Immature natural killer cell (primary cell): ENCODE data around the gene SCYGR2. TPM values are rescaled to one million over a fixed set of nuclear protein-coding genes. Genes with fewer than 3 reads are reported as not detected.
"Not testable (repeated sequence)": the region's sequence is repeated elsewhere in the genome, so short reads cannot be mapped to it uniquely, and the experiment has no call there.

Experiments
- DNase-seq, 3 donors: peaks; one replicate each; pipeline ENCODE4 v3.0.0; 2022; ENCODE audit warnings: mixed read lengths in 1 of 3
- H3K27ac Mint-ChIP-seq, 6 donors: one replicate each; pipeline ENCODE4 v1.8.0; 2020; ENCODE audit warnings: mixed read lengths in 6 of 6, mild to moderate bottlenecking in 5 of 6, inconsistent platforms in 4 of 6, moderate library complexity in 3 of 6
- H3K27me3 Mint-ChIP-seq, 3 donors: one replicate each; pipeline ENCODE4 v1.8.0; 2020 to 2021; ENCODE audit warnings: low read depth in 3 of 3, mild to moderate bottlenecking in 3 of 3, mixed read lengths in 3 of 3, moderate library complexity in 3 of 3, inconsistent platforms in 1 of 3
- H3K36me3 Mint-ChIP-seq, 3 donors: one replicate each; pipeline ENCODE4 v1.8.0; 2020; ENCODE audit warnings: mixed read lengths in 3 of 3, inconsistent platforms in 2 of 3, mild to moderate bottlenecking in 2 of 3
- H3K4me1 Mint-ChIP-seq, 2 donors: one replicate each; pipeline ENCODE4 v1.8.0; 2020; ENCODE audit warnings: inconsistent platforms in 2 of 2, mild to moderate bottlenecking in 2 of 2, mixed read lengths in 2 of 2, moderate library complexity in 1 of 2
- H3K4me3 Mint-ChIP-seq, 5 donors: one replicate each; pipeline ENCODE4 v1.8.0; 2020; ENCODE audit warnings: mild to moderate bottlenecking in 5 of 5, mixed read lengths in 5 of 5, inconsistent platforms in 3 of 5, moderate library complexity in 3 of 5
- H3K9me3 Mint-ChIP-seq, 6 donors: one replicate each; pipeline ENCODE4 v1.8.0; 2020; ENCODE audit warnings: mild to moderate bottlenecking in 6 of 6, mixed read lengths in 6 of 6, inconsistent platforms in 4 of 6, moderate library complexity in 3 of 6
- polyA plus RNA-seq, 3 donors: library from polyadenylated mRNA; unstranded; fragments of 300-500 nt; fragmentation: Illumina TruSeq; gene quantifications; one replicate each; pipeline ENCODE4 v1.2.3, GENCODE V29; 2021

SCYGR2 gene
- polyA plus RNA-seq, result not detected

DNA sequence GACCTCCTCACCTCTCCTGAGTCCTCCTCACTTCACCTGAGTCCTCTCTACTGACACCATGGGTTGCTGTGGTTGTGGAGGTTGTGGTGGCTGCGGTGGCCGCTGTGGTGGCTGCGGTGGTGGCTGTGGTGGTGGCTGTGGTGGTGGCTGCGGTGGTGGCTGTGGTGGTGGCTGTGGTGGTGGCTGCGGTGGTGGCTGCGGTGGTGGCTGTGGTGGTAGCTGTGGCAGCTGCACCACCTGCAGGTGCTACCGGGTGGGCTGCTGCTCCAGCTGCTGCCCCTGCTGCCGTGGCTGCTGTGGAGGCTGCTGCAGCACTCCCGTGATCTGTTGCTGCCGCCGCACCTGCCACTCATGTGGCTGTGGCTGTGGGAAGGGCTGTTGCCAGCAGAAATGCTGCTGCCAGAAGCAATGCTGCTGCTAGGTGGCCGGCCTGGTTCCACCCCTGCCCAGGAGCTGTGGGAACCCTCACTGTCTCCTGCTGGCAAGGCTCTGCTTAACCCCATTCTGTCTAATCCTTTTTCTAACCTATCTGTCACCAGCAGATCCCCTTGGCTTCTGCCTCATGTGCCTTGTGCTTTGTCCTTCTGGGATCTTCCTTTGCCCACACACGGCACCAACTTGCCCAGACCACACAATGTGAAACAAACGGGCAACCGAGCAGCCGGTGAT, at the start of gene SCYGR2:
TSS of gene SCYGR2 (plus strand) at position 59 of the 669 bp plus-strand sequence. CDS start at position 59, 0 bp downstream.
- H3K27me3 Mint-ChIP-seq, result peaks cover 3 to 19% (median 5%) of the 10 kb centered on the region in 3 donors
- H3K4me3 Mint-ChIP-seq, H3K27ac Mint-ChIP-seq: not testable (repeated sequence)

DNA sequence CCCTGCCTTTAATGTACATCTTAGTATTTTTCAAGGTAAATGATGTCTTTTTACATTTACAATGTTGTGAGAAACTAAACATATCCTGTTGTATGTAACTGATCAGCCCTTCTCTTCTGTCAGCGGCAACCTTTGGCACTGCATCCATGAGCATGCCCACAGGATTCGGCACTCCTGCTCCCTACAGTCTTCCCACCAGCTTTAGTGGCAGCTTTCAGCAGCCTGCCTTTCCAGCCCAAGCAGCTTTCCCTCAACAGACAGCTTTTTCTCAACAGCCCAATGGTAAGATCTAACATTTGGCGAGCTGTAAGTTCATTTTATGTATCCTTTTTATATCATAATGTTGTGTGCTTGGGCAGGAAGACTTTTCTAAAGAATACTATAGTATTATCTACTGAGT, 46.9 kb upstream of the SCYGR2 start:
- Mint-ChIP-seq H3K4me1 (peaks cover 0 to 6% of the 10 kb centered on the region in 2 donors), H3K36me3 (peaks cover 5 to 32% (median 7%) of the 10 kb centered on the region in 3 donors), H3K27ac (peak overlapping the region in 4 of 6 donors; percentile 3 to 46 (median 31)), H3K4me3 (no peak overlapping the region), H3K27me3 (peaks cover 0 to 2% (median 0%) of the 10 kb centered on the region in 3 donors), H3K9me3 (no peaks in the 10 kb centered on the region)
- no peak for DNase-seq

More for the DNA sequence above, at the start of gene SCYGR2:
- H3K36me3 Mint-ChIP-seq, H3K4me1 Mint-ChIP-seq, DNase-seq, H3K9me3 Mint-ChIP-seq: not testable (repeated sequence)

DNA sequence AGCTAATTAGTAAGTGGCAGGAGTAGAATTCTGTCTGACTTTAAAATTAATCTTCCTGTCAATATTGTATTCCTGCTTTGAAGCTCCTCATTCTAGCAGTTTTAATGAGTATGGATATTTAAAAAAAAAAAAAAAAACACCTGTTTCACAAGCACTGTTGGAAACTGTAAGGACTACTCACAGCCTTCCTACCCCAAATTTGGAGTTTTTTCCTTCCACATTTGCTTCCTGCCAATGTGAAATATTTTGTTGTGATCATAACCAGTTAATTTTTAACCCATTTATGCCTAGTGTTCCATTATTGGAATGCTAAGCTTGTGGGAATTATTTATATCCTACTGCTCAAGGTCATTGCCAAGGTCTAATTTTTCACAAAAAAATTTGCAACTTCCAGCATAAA, 36.1 kb upstream of the SCYGR2 start:
- H3K9me3 Mint-ChIP-seq, result no peaks in the 10 kb centered on the region
- DNase-seq, result no peak
- H3K4me3 Mint-ChIP-seq, result no peak overlapping the region
- no peak overlapping the region for H3K27ac Mint-ChIP-seq
- H3K27me3 Mint-ChIP-seq, result peaks cover 0 to 2% (median 1%) of the 10 kb centered on the region in 3 donors
- H3K4me1 Mint-ChIP-seq, result no peaks in the 10 kb centered on the region
- peaks cover 0 to 9% (median 5%) of the 10 kb centered on the region in 3 donors for H3K36me3 Mint-ChIP-seq

- no peaks in the 10 kb centered on the region for H3K4me1 Mint-ChIP-seq
- no peak overlapping the region for H3K4me3 Mint-ChIP-seq
- peaks cover 0 to 9% (median 5%) of the 10 kb centered on the region in 3 donors for H3K36me3 Mint-ChIP-seq
- peak overlapping the region in 1 of 6 donors; percentile 29 for H3K27ac Mint-ChIP-seq
- no peak for DNase-seq
- no peaks in the 10 kb centered on the region for H3K9me3 Mint-ChIP-seq
- H3K27me3 Mint-ChIP-seq, result peaks cover 0 to 2% (median 2%) of the 10 kb centered on the region in 3 donors
Observed at GRCh38 chr2:227565080-227565479, 33.6 kb upstream of the SCYGR2 start.

- peaks cover 0 to 9% (median 5%) of the 10 kb centered on the region in 3 donors for H3K36me3 Mint-ChIP-seq
- no peaks in the 10 kb centered on the region for H3K9me3 Mint-ChIP-seq
- DNase-seq, result no peak
- H3K4me3 Mint-ChIP-seq, result no peak overlapping the region
- H3K27ac Mint-ChIP-seq, result peak overlapping the region in 2 of 6 donors; percentile 11 to 43
- no peaks in the 10 kb centered on the region for H3K4me1 Mint-ChIP-seq
- peaks cover 0 to 7% (median 2%) of the 10 kb centered on the region in 3 donors for H3K27me3 Mint-ChIP-seq
Observed at GRCh38 chr2:227566012-227566411, 32.7 kb upstream of the SCYGR2 start.

DNA sequence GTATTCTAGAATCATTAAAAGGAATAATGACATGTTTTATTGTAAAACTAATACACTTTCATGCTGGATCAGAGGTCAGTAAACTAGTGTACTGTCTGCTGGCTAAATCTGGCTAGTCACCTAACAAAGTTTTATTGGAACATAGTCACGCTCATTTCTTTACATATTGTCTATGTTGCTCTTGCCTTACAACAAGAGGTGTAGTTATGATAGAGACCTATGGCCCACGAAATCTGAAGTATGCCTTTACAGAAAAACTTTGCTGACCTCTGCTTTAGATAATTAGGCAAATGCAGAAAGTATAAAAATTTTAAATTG, 29.9 kb upstream of the SCYGR2 start:
- H3K36me3 Mint-ChIP-seq, result peaks cover 0 to 5% (median 0%) of the 10 kb centered on the region in 3 donors
- H3K4me1 Mint-ChIP-seq, result no peaks in the 10 kb centered on the region
- H3K9me3 Mint-ChIP-seq, result no peaks in the 10 kb centered on the region
- H3K27ac Mint-ChIP-seq, result no peak overlapping the region
- H3K4me3 Mint-ChIP-seq, result no peak overlapping the region
- no peak for DNase-seq
- peaks cover 2 to 7% (median 6%) of the 10 kb centered on the region in 3 donors for H3K27me3 Mint-ChIP-seq

DNA sequence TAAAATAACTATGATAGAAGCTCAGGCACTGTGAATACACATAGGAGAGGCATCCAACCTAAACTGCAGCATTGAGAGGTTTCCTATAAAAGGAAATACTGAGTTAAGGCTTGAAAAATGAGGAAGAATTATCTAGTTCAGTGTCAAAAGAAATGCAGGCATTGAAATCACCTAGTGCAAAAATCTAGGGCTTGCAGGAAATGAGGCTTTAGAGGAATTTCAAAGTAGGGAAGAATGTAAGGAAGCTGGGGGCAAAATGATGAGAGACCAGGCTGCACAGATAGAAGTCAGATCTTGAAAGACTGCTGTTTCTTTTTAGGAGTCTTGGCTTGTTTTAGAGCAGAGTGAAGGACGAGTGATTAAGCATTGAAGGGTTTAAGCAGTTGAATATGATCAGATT, 28.1 kb upstream of the SCYGR2 start:
- Mint-ChIP-seq H3K27me3 (peaks cover 2 to 8% (median 4%) of the 10 kb centered on the region in 3 donors), H3K9me3 (no peaks in the 10 kb centered on the region), H3K36me3 (no peaks in the 10 kb centered on the region), H3K4me3 (no peak overlapping the region), H3K4me1 (no peaks in the 10 kb centered on the region), H3K27ac (no peak overlapping the region)
- DNase-seq, result no peak

- Mint-ChIP-seq H3K4me1 (no peaks in the 10 kb centered on the region), H3K9me3 (peaks cover 0 to 3% (median 1%) of the 10 kb centered on the region in 6 donors), H3K36me3 (peaks cover 0 to 3% (median 0%) of the 10 kb centered on the region in 3 donors), H3K27me3 (peaks cover 7 to 9% (median 8%) of the 10 kb centered on the region in 3 donors), H3K4me3 (no peak overlapping the region), H3K27ac (no peak overlapping the region)
- DNase-seq, result no peak
Observed at GRCh38 chr2:227576110-227576509, 22.6 kb upstream of the SCYGR2 start.

DNA sequence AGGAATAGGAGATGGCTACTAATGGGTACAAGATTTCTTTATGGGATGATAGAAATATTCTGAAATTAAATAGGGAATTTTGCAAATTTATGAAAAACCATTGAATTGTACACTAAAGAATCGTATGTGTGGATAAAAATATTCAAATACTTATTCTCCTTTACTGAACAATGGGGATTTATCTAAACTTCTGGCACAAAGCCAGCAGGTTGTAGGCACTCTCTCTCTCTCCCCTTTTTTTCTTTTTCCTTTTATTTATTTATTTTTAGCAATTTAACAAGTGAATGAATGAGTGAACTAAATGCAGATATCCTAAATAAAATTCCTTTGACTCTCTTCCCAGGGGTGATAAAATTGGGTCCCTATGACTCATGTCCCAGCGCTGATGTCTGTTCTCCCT, 21.9 kb upstream of the SCYGR2 start:
- peaks cover 0 to 3% (median 0%) of the 10 kb centered on the region in 3 donors for H3K36me3 Mint-ChIP-seq
- H3K27me3 Mint-ChIP-seq, result peaks cover 7 to 11% (median 8%) of the 10 kb centered on the region in 3 donors
- no peaks in the 10 kb centered on the region for H3K4me1 Mint-ChIP-seq

DNA sequence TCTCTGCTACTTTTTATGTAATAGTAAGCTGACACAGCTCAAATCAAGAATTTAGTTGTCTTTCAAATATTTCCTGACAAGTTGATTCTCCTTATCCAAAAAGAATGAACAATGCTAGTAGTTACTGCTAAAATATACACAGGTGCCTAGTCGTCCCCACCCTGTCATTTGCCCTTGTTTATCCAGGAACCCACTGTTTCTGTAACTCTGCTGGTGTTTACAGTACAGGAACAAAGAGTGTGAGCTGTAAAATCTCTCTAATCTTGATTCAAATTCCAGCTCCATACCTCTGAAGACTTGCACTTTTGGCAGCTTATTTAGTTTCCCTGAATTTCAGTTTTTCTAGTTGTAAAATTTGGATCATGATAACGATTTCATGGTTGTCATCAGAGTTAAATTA, 21.1 kb upstream of the SCYGR2 start:
- Mint-ChIP-seq H3K4me1 (no peaks in the 10 kb centered on the region), H3K36me3 (peaks cover 3 to 7% (median 3%) of the 10 kb centered on the region in 3 donors), H3K27ac (no peak overlapping the region), H3K27me3 (peaks cover 8 to 11% (median 8%) of the 10 kb centered on the region in 3 donors), H3K9me3 (peaks cover 2 to 16% (median 9%) of the 10 kb centered on the region in 6 donors), H3K4me3 (no peak overlapping the region)
- no peak for DNase-seq

More for the DNA sequence above, 21.9 kb upstream of the SCYGR2 start:
- H3K27ac Mint-ChIP-seq, result no peak overlapping the region
- H3K4me3 Mint-ChIP-seq, result no peak overlapping the region
- H3K9me3 Mint-ChIP-seq, result peaks cover under 1 to 10% (median 3%) of the 10 kb centered on the region in 6 donors
- DNase-seq, result no peak

DNA sequence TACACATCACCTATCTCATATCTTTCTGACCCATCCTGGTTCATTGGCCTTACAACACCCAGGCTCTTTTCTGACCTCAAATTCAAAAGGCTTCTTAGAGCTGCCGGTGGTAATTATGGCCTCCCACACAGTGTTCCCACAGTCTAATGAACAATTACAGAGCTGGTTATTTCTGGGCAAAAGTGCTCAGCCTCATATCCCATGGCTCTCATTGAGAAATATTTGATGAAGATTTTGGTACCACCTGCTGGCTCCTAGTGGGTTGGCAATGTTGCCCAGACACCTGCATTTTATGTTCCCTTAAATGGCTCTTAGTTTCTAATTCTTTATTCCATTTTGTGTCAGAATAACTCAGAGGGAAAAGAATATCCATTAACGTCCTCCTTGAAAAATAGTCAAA, 20.1 kb upstream of the SCYGR2 start:
- Mint-ChIP-seq H3K4me1 (no peaks in the 10 kb centered on the region), H3K4me3 (no peak overlapping the region), H3K36me3 (peaks cover 3 to 12% (median 3%) of the 10 kb centered on the region in 3 donors), H3K27ac (no peak overlapping the region), H3K27me3 (peaks cover 5 to 11% (median 6%) of the 10 kb centered on the region in 3 donors), H3K9me3 (peaks cover 2 to 21% (median 14%) of the 10 kb centered on the region in 6 donors)
- no peak for DNase-seq

GRCh38 chr2:227579791-227580190, 18.9 kb upstream of the SCYGR2 start:
- Mint-ChIP-seq H3K4me1 (no peaks in the 10 kb centered on the region), H3K36me3 (peaks cover 3 to 12% (median 8%) of the 10 kb centered on the region in 3 donors), H3K4me3 (no peak overlapping the region), H3K9me3 (peaks cover 3 to 21% (median 17%) of the 10 kb centered on the region in 6 donors), H3K27ac (no peak overlapping the region), H3K27me3 (peaks cover 5 to 11% (median 9%) of the 10 kb centered on the region in 3 donors)
- no peak for DNase-seq

- no peak overlapping the region for H3K27ac Mint-ChIP-seq
- DNase-seq, result no peak
- H3K36me3 Mint-ChIP-seq, result peaks cover 0 to 12% (median 8%) of the 10 kb centered on the region in 3 donors
- peaks cover 3 to 21% (median 15%) of the 10 kb centered on the region in 6 donors for H3K9me3 Mint-ChIP-seq
- no peak overlapping the region for H3K4me3 Mint-ChIP-seq
- peaks cover 3 to 5% (median 4%) of the 10 kb centered on the region in 3 donors for H3K27me3 Mint-ChIP-seq
- no peaks in the 10 kb centered on the region for H3K4me1 Mint-ChIP-seq
Observed at GRCh38 chr2:227582369-227582768, 16.3 kb upstream of the SCYGR2 start.

DNA sequence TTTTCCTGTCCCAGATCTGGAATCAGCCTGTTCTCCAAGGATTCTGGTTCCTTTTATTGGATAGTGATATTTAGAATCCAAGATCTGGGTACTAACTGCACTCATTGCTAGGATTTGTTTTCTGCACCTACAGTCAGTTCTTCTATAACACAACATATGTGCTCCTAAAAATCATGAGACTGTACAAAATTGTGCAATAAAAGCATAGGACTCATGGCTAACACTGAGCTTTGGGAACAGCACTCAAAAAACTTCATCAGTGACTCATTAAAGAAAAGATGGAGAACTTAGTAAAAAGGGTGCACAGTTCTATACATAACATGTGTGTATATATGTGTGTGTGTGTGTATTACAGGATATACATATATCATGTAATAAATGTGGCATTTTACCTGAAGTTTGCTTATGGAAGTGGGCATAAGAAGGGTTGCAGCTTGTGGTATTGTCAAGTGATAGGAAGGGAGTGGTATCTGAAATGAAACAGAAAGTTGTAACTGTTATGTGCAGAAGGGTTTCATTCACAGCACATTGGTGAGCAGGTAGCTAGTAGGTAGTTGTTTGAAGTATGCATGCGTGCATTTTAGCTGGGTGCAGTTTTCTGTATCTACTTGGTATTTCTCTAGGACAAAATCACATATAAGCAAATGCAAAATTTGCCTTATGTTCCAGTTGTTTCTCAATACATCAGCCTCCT, 5.9 kb upstream of the SCYGR2 start:
- H3K4me3 Mint-ChIP-seq, result no peak overlapping the region
- peaks cover 0 to 14% (median 11%) of the 10 kb centered on the region in 3 donors for H3K27me3 Mint-ChIP-seq
- H3K27ac Mint-ChIP-seq, result no peak overlapping the region
- H3K4me1 Mint-ChIP-seq, result no peaks in the 10 kb centered on the region
- no peak for DNase-seq
- no peaks in the 10 kb centered on the region for H3K36me3 Mint-ChIP-seq
- H3K9me3 Mint-ChIP-seq, result peaks cover 0 to under 1% (median 0%) of the 10 kb centered on the region in 6 donors
